GM18858 (cell line): Measurements from ENCODE around the gene FKBP3.
"Not testable (repeated sequence)": the region's sequence is repeated elsewhere in the genome, so short reads cannot be mapped to it uniquely, and the experiment has no call there.

Source experiments
- ATAC-seq: cut with Tn5 transposase; IDR thresholded peaks from one replicate; pipeline ENCODE4 v1.9.1; 2021; ENCODE audit not compliant: unreplicated experiment

Gene FKBP3

DNA sequence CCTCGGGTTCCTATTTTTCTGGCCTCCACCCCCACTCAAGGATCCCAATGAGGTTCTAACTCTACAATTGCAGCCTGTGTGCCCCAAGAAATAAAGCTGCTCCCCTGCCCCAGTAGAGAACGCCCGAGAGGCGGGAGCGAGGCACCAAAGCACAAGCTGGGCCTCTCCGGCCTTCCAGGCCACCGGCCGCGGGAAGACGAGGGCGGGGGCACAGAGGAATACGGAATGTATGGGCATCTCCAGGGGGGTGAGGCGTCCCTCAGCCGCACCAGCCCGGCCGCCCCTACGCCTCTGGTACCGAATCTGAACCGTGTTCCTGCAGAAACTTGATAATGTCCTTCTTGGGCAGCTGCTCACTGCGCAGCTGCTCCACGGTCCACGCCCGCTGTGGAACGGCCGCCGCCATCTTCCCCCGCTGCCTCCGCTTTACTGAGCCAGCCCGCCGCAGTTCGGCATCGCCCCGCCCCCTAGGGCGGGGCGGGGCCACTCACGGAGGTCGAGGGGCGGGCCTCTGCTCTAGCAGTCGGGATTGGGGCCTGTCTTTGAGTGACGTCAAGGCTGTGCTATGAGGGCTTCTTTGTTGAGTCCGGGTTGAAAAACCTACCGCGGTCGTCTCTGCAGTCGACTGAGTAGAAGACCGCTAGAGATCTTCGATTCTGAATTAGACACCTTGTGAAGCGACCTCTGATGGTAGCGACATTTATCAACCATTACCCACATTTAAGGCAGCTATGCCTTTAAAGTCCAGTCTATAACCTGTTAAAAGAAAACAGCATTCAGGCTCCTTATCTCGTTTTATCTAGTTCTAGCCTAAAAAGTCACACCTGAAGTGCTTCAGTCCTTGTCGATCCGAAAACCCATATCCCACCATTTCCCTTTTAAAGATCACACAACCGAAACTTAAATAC is at the start of gene FKBP3:
FKBP3 (minus strand) TSS at position 431 of the 908 bp plus-strand sequence; CDS start at position 406, 25 bp downstream.
- ATAC-seq = peak; percentile 88

DNA sequence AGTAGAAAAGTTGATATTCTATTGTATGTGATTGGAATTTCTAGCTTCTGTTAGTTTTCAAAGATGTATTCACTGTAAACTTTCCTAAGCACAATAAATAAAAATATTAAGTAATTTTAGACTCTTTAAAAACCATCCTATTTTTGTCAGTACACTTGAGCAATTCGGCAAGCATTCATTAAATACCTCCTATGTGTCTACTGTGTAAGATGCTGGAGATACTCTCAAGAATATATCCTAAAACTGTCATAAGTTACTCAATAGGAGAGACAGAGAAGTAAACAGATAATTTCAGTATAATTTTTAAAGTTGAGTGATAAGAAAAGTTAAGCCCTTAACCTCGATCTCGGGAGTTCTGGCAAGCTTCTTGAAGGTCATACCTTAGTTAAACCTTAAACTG is 47.5 kb upstream of the FKBP3 start:
- ATAC-seq = no peak

- ATAC-seq = no peak
These were observed 47.0 kb upstream of the FKBP3 start for GRCh38 chr14:45181329-45181728.

GRCh38 chr14:45177076-45177475 is 42.8 kb upstream of the FKBP3 start:
- ATAC-seq = no peak

- no peak for ATAC-seq
These were observed 35.6 kb upstream of the FKBP3 start for GRCh38 chr14:45169906-45170305.

GRCh38 chr14:45156067-45156466 is 21.8 kb upstream of the FKBP3 start:
- ATAC-seq = peak; percentile 65

- no peak for ATAC-seq
These were observed 16.2 kb upstream of the FKBP3 start for GRCh38 chr14:45150386-45150890.

DNA sequence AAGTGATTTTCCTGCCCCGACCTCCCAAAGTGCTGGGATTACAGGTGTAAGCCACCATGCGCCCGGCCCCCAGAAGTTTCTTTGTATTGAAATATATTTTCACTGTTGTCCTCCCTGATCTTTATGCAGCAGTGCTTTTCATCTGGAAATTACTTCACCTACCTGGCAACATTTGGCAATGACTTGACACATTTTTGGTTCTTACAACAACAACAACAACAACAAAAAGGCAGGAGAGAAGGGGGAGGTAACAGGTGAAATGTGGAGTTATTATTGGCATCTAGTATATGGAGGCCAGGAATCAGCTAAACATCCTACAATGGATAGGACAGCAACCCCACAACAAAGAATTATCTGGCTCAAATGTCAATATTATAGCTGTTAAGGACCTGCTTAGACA is 15.3 kb upstream of the FKBP3 start:
- no peak for ATAC-seq

GRCh38 chr14:45145214-45145613 is 10.9 kb upstream of the FKBP3 start:
- peak; percentile 66 for ATAC-seq

GRCh38 chr14:45144658-45145057 is 10.4 kb upstream of the FKBP3 start:
- ATAC-seq = peak; percentile 58

- not testable (repeated sequence) for ATAC-seq
These were observed 7.8 kb upstream of the FKBP3 start for GRCh38 chr14:45142083-45142482.

- no peak for ATAC-seq
These were observed 6.4 kb upstream of the FKBP3 start for GRCh38 chr14:45140661-45141187.

GRCh38 chr14:45136399-45136798 is 2.1 kb upstream of the FKBP3 start:
- ATAC-seq = no peak

- ATAC-seq = peak; percentile 28
These were observed 1.5 kb upstream of the FKBP3 start, which contains the start of gene FANCM for GRCh38 chr14:45135659-45136395. Gene FANCM, plus strand, starts transcription at chr14:45135930. Its CDS starts 102 bp downstream, at chr14:45136032.

- ATAC-seq = no peak
These were observed 875 bp upstream of the FKBP3 start for GRCh38 chr14:45135156-45135555.

GRCh38 chr14:45133683-45134050 is 614 bp downstream of the FKBP3 start:
- no peak for ATAC-seq

GRCh38 chr14:45128963-45129629 is 5.2 kb downstream of the FKBP3 start:
- no peak for ATAC-seq

DNA sequence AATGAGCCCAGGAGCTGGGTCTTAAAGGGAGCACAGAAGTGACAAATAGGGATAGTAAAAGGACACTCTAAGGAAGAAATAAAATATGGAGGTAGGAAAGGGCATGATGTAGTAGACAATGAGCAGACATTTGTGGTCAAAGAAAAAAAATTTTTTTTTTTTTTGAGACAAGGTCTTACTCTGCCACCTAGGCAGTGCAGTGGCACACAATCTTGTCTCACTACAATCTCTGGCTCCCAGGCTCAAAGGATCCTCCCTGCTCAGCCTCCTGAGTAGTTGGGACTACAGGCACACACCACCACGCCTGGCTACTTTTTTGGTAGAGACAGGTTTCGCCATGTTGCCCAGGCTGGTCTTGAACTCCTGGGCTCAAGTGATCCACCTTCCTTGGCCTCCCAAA is 8.5 kb downstream of the FKBP3 start:
- no peak for ATAC-seq

DNA sequence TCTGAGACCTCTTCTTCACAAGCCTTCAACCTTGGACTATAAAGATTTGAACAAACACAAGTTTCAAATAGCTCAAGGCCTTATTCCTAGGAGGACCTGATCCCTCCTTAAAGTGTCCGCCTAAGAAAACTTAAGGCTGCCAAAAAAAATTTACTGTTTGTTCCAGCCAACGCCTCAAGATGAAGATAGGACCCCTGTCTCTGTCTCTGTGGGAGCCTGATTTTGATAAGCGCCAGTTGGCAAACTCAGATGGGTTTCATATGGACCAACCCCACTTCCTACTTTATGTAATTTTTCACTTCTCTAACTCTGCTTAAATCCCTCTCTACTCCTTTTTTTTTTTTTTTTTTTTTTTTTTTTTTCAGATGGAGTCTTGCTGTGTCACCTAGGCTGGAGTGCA is 11.0 kb downstream of the FKBP3 start:
- no peak for ATAC-seq

- ATAC-seq = no peak
These were observed 14.2 kb downstream of the FKBP3 start for GRCh38 chr14:45120096-45120495.

DNA sequence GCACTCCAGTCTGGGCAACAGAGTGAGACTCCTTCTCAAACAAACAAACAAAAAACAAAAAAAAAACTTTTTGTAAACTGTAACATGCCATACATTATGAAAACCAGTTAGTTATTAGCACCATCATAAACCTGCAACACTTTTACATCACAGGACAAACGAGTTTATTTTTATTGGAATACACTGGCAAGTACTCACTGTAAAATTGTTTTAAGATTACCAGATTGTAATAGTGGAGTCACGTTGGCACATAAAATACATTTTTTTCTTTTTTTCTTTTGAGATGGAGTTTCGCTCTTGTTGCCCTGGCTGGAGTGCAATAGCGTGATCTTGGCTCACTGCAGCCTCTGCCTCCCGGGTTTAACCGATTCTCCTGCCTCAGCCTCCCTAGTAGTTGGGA is 15.7 kb downstream of the FKBP3 start:
- ATAC-seq = no peak
